Naive thymus-derived CD4-positive, alpha-beta T cell (primary cell): ENCODE measurements around the gene MEI1. TPM values are rescaled to one million over a fixed set of nuclear protein-coding genes. Genes with fewer than 3 reads are reported as not detected.

Experiments
- ATAC-seq: fragments of 150-1000 bp; cut with Tn5 transposase; 2 replicates; pipeline ENCODE4 v1.10.0; 2021; ENCODE audit warnings: mild to moderate bottlenecking, moderate library complexity
- CTCF ChIA-PET: fragments of 350-600 bp; sonication (Branson Sonifier 250); formaldehyde crosslinking; loops from one replicate; lab custom pipeline; 2021; ENCODE audit warnings: antibody characterized with exemption; lab: Charles Lee
- POLR2A ChIA-PET: fragments of 350-600 bp; sonication (Branson Sonifier 250); formaldehyde crosslinking; loops from one replicate; lab custom pipeline; 2021; ENCODE audit warnings: antibody characterized with exemption, inconsistent platforms; lab: Charles Lee
- DNase-seq, 9 donors: peaks; one replicate each; pipeline versions ENCODE4 v3.0.0 to v3.0.0-alpha.2; 2020 to 2022; ENCODE audit warnings: mixed read lengths in 1 of 9
- H3K27ac ChIP-seq: one replicate; pipeline ENCODE4 v1.7.0; 2013; ENCODE audit warnings: mild to moderate bottlenecking, low read depth, low read length, moderate library complexity
- H3K27me3 ChIP-seq, 2 donors: one replicate each; pipeline ENCODE4 v1.7.0; 2013; ENCODE audit warnings: low read length in 2 of 2, mild to moderate bottlenecking in 2 of 2, moderate library complexity in 2 of 2; ENCODE audit not compliant: control insufficient read depth in 2 of 2, insufficient read depth in 2 of 2
- H3K36me3 ChIP-seq, 3 experiments: 1 replicate in 2 of 3; 2 replicates in 1 of 3; pipeline ENCODE4 v1.7.0; 2013; ENCODE audit warnings: low read length in 3 of 3, mild to moderate bottlenecking in 3 of 3, moderate library complexity in 1 of 3; ENCODE audit not compliant: insufficient read depth in 3 of 3, control insufficient read depth in 2 of 3
- H3K4me1 ChIP-seq, 2 donors: one replicate each; pipeline ENCODE4 v1.7.0; 2013; ENCODE audit warnings: low read length in 2 of 2, mild to moderate bottlenecking in 2 of 2, moderate library complexity in 1 of 2; ENCODE audit not compliant: control insufficient read depth in 2 of 2, insufficient read depth in 2 of 2
- H3K4me3 ChIP-seq: 2 replicates; pipeline ENCODE4 v1.7.0; 2013; ENCODE audit warnings: mild to moderate bottlenecking, low read length
- H3K9me3 ChIP-seq, 3 experiments: 1 replicate in 2 of 3; 2 replicates in 1 of 3; pipeline ENCODE4 v1.7.0; 2013; ENCODE audit warnings: low read length in 3 of 3; ENCODE audit not compliant: control insufficient read depth in 2 of 3
- H3K27ac Mint-ChIP-seq, 9 donors: one replicate each; pipeline ENCODE4 v1.8.0; 2020 to 2022; ENCODE audit warnings: mixed read lengths in 9 of 9, mild to moderate bottlenecking in 8 of 9, moderate library complexity in 5 of 9, inconsistent platforms in 2 of 9
- H3K27me3 Mint-ChIP-seq, 5 donors: one replicate each; pipeline ENCODE4 v1.8.0; 2021 to 2022; ENCODE audit warnings: mixed read lengths in 5 of 5, mild to moderate bottlenecking in 1 of 5
- H3K36me3 Mint-ChIP-seq, 5 donors: one replicate each; pipeline ENCODE4 v1.8.0; 2020 to 2022; ENCODE audit warnings: mixed read lengths in 5 of 5, mild to moderate bottlenecking in 3 of 5, inconsistent platforms in 1 of 5
- H3K4me1 Mint-ChIP-seq, 7 donors: one replicate each; pipeline ENCODE4 v1.8.0; 2020 to 2022; ENCODE audit warnings: mixed read lengths in 7 of 7, mild to moderate bottlenecking in 3 of 7, inconsistent platforms in 1 of 7
- H3K4me3 Mint-ChIP-seq, 10 donors: one replicate each; pipeline ENCODE4 v1.8.0; 2020 to 2022; ENCODE audit warnings: mild to moderate bottlenecking in 10 of 10, mixed read lengths in 10 of 10, moderate library complexity in 6 of 10, inconsistent platforms in 2 of 10
- H3K9me3 Mint-ChIP-seq, 11 donors: one replicate each; pipeline ENCODE4 v1.8.0; 2020 to 2022; ENCODE audit warnings: mixed read lengths in 11 of 11, mild to moderate bottlenecking in 4 of 11, inconsistent platforms in 1 of 11, moderate library complexity in 1 of 11
- intact Hi-C, 2 donors: fragments of 100-400 bp; cut with micrococcal nuclease; formaldehyde crosslinking; loops; one replicate each; pipeline ENCODE4 v1.15.1; 2023
- polyA plus RNA-seq, 2 donors: library from polyadenylated mRNA; unstranded; fragments of 300-500 nt; fragmentation: Illumina TruSeq; gene quantifications; one replicate each; pipeline ENCODE4 v1.2.3, GENCODE V29; 2021
- total RNA-seq, 6 experiments: library from RNA in 5 of 6; stranded (reverse) in 5 of 6; gene quantifications; 1 replicate in 5 of 6; 2 replicates in 1 of 6; pipeline ENCODE4 v1.2.3 and lab custom pipeline; 2021 to 2026

The MEI1 gene
- total and polyA plus RNA-seq, 7 experiments from 2014 or later = 40.4 to 112 (median 64.7) TPM

DNA sequence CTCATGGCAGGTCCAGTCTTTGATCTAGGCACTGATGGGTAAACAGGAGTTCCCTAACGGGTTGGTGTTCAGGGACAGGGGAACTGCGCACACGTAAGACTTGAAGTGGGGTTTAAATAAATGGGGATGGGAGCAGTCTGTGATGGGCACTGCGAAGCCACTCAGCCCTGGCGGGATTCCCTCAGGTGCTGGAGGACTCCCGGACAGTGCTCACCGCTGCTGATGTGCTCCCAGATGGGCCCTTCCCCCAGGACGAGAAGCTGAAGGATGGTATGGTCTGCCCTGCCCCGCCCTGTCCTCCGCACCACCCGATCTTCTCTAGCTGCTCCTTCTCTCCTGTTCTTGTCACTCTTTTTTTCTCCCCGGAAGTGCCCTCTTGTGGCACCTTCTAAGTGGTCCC, 110.7 kb downstream of the MEI1 start:
- Mint-ChIP-seq H3K4me3 (no peak overlapping the region), H3K36me3 (peaks cover 0 to 25% (median 10%) of the 10 kb centered on the region in 5 donors), H3K27ac (no peak overlapping the region), H3K9me3 (no peaks in the 10 kb centered on the region), H3K4me1 (peaks cover 0 to 15% (median 6%) of the 10 kb centered on the region in 7 donors), H3K27me3 (no peaks in the 10 kb centered on the region)
- H3K27me3 ChIP-seq = no peaks in the 10 kb centered on the region
- H3K27ac ChIP-seq = no peak overlapping the region
- ATAC-seq (no peak), DNase-seq (no peak)
- ChIA-PET CTCF (no interaction called here), POLR2A (interaction anchor here (1.3 kb wide), 1 partner anchor 29 kb away, joined by 4 read pairs; no protein-coding TSS in a partner anchor)
- peaks cover 5 to 48% (median 15%) of the 10 kb centered on the region in 3 experiments for H3K36me3 ChIP-seq
- no peak overlapping the region for H3K4me3 ChIP-seq
- no peaks in the 10 kb centered on the region for H3K4me1 ChIP-seq
- no peaks in the 10 kb centered on the region for H3K9me3 ChIP-seq
- intact Hi-C loops = no loop called here

DNA sequence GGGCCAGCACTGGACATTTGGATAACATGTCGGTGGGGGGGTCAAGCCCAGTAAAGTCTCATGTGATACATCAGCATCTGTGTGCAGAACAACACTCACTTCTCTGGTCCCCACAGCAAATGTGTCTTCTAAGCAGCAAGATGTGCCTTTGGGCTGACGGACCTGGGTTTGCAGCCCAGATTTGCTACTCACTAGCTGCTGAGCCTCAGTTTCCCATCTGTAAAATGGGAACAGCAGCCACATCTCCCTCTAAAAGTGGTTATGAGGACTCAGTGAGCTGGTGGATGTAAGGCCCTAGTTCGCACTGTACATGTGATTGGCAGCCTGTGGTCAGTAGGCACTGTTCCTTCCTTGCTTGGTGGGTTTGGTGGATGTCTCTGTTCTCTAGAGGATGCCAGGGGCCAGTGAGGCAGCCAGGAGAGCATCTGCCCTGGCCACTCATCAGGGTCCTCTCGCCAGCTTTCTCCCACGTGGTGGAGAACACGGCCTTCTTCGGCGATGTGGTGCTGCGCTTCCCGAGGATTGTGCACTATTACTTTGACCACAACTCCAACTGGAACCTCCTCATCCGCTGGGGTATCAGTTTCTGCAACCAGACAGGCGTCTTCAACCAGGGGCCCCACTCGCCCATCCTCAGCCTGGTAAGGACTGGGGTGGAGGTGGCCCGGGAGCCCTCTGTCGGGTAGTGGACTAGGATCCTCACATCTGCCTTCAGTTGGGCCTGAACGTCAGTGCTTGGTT, 113.7 kb downstream of the MEI1 start:
- no peak overlapping the region for H3K27ac ChIP-seq
- H3K36me3 ChIP-seq = peaks cover 5 to 64% (median 19%) of the 10 kb centered on the region in 3 experiments
- no peaks in the 10 kb centered on the region for H3K27me3 Mint-ChIP-seq
- no peaks in the 10 kb centered on the region for H3K4me1 ChIP-seq
- peaks cover 0 to 25% (median 13%) of the 10 kb centered on the region in 5 donors for H3K36me3 Mint-ChIP-seq
- H3K9me3 Mint-ChIP-seq = no peaks in the 10 kb centered on the region
- H3K4me3 ChIP-seq = no peak overlapping the region
- H3K4me1 Mint-ChIP-seq = peaks cover 0 to 14% (median 5%) of the 10 kb centered on the region in 7 donors
- no peak overlapping the region for H3K27ac Mint-ChIP-seq
- intact Hi-C loops = no loop called here
- ChIA-PET CTCF (interaction anchor here (0.6 to 0.7 kb wide), 2 partner anchors 113 to 167 kb away, joined by 3 read pairs; no protein-coding TSS in a partner anchor), POLR2A (interaction anchor here (2.4 kb wide), 1 partner anchor 12 kb away, joined by 7 read pairs; the partner anchor contains the start of gene CCDC134)
- no peaks in the 10 kb centered on the region for H3K9me3 ChIP-seq
- DNase-seq (no peak), ATAC-seq (no peak)
- no peak overlapping the region for H3K4me3 Mint-ChIP-seq
- no peaks in the 10 kb centered on the region for H3K27me3 ChIP-seq

DNA sequence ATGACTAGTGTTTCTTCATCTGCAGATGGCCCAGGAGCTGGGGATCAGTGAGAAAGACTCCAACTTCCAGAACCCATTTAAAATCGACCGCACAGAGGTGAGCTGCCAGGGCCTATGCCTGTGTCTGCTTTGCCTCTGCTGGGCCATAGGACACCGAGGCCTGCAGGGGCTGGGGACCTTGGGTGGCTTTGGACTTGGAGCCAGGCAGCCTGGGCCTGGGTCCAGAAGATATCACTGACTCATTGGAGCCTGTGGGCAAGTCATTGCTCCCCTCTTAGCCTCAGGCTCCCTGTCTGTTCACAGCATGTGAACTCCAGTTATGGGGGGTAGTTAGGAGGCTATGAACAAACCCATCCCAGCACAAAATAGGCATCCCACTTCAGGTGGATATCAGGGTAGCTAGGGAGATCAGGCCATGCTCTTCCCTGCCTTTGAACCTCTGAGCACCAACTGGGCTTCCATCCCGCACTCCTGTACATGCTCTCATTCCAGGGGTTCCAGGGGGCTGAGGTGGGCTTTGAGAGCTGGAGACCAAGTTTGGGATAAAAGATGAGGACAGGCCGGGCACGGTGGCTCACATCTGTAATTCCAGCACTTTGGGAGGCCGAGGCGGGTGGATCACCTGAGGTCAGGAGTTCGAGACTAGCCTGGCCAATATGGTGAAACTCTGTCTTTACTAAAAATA, 114.6 kb downstream of the MEI1 start:
- intact Hi-C loops = no loop called here
- Mint-ChIP-seq H3K4me3 (no peak overlapping the region), H3K27ac (peak overlapping the region in 1 of 9 donors; percentile 46), H3K27me3 (no peaks in the 10 kb centered on the region), H3K4me1 (peaks cover 0 to 12% (median 3%) of the 10 kb centered on the region in 7 donors), H3K9me3 (no peaks in the 10 kb centered on the region), H3K36me3 (peaks cover 0 to 25% (median 12%) of the 10 kb centered on the region in 5 donors)
- POLR2A ChIA-PET = interaction anchor here (1.0 to 1.1 kb wide), 2 partner anchors 10 to 17 kb away, joined by 3 read pairs; no protein-coding TSS in a partner anchor
- H3K27me3 ChIP-seq = no peaks in the 10 kb centered on the region
- H3K36me3 ChIP-seq = peaks cover 5 to 63% (median 19%) of the 10 kb centered on the region in 3 experiments
- no peaks in the 10 kb centered on the region for H3K9me3 ChIP-seq
- DNase-seq (no peak), ATAC-seq (no peak)
- CTCF ChIA-PET = interaction anchor here (0.6 to 0.9 kb wide), 4 partner anchors 9 to 168 kb away, joined by 3 read pairs; no protein-coding TSS in a partner anchor
- no peaks in the 10 kb centered on the region for H3K4me1 ChIP-seq
- no peak overlapping the region for H3K4me3 ChIP-seq
- no peak overlapping the region for H3K27ac ChIP-seq

DNA sequence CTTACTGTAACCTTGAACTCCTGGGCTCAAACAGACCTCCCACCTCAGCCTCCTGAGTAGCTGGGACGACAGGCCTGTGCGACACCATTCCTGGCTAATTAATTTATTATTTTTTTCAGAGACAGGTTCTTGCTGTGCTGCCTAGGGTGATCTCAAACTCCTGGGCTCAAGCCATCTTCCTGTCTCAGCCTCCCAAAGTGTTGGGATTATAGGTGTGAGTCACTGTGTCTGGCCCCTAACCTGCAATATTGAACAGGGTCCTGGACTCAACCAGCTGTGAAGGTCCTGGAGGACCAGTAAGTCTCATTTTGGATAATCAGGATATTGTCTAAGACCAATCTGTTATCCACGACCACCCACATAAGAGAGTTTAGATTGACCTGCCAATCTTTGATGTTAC, 116.4 kb downstream of the MEI1 start:
- H3K27me3 ChIP-seq = no peaks in the 10 kb centered on the region
- H3K27ac Mint-ChIP-seq = peak overlapping the region in 3 of 9 donors; percentile 16 to 51 (median 38)
- no peaks in the 10 kb centered on the region for H3K9me3 ChIP-seq
- CTCF ChIA-PET = no interaction called here
- no peak overlapping the region for H3K4me3 Mint-ChIP-seq
- no peaks in the 10 kb centered on the region for H3K27me3 Mint-ChIP-seq
- H3K9me3 Mint-ChIP-seq = no peaks in the 10 kb centered on the region
- H3K4me3 ChIP-seq = no peak overlapping the region
- no peaks in the 10 kb centered on the region for H3K4me1 ChIP-seq
- H3K36me3 ChIP-seq = peaks cover 5 to 44% (median 13%) of the 10 kb centered on the region in 3 experiments
- no peak for DNase-seq
- no peak overlapping the region for H3K27ac ChIP-seq
- intact Hi-C loops = no loop called here
- H3K4me1 Mint-ChIP-seq = peaks cover 0 to 9% (median 0%) of the 10 kb centered on the region in 7 donors
- no peak for ATAC-seq
- H3K36me3 Mint-ChIP-seq = peaks cover 0 to 23% (median 5%) of the 10 kb centered on the region in 5 donors
- POLR2A ChIA-PET = interaction anchor here (0.5 to 0.9 kb wide), 2 partner anchors 16 to 264 kb away, joined by 3 to 4 read pairs; partner anchors contain the start of gene CCDC134

DNA sequence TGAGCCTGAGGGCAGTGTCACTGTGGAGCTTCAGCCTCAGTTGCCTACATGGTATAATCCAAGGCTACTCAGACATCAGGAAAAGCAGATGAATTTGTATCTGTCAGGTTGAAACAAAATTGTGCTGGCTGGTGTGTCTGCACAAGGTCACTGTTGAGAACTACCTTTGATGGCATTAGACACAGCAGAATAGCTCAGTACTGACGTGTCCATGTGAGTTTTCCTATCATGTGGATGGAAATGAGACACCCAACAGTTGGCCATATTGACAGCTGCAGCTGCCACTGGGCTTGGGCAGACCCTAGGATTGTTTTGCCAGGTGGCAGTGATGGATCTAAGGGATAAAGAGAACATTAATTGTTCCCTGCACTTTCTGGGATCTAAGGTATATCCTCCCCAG, 116.9 kb downstream of the MEI1 start:
- H3K27ac ChIP-seq = no peak overlapping the region
- DNase-seq (no peak), ATAC-seq (no peak)
- H3K27me3 ChIP-seq = no peaks in the 10 kb centered on the region
- ChIA-PET POLR2A (interaction anchor here (0.5 to 0.9 kb wide), 3 partner anchors 13 to 264 kb away, joined by 3 to 4 read pairs (median 3); partner anchors contain the start of gene CCDC134), CTCF (no interaction called here)
- H3K36me3 Mint-ChIP-seq = peaks cover 0 to 22% (median 3%) of the 10 kb centered on the region in 5 donors
- H3K36me3 ChIP-seq = peaks cover 5 to 39% (median 13%) of the 10 kb centered on the region in 3 experiments
- H3K4me1 ChIP-seq = no peaks in the 10 kb centered on the region
- H3K27ac Mint-ChIP-seq = peak overlapping the region in 2 of 9 donors; percentile 16 to 51
- intact Hi-C loops = no loop called here
- H3K4me3 ChIP-seq = no peak overlapping the region
- no peaks in the 10 kb centered on the region for H3K9me3 Mint-ChIP-seq
- no peaks in the 10 kb centered on the region for H3K9me3 ChIP-seq
- H3K27me3 Mint-ChIP-seq = no peaks in the 10 kb centered on the region
- H3K4me3 Mint-ChIP-seq = no peak overlapping the region
- peaks cover 0 to 9% (median 0%) of the 10 kb centered on the region in 7 donors for H3K4me1 Mint-ChIP-seq

DNA sequence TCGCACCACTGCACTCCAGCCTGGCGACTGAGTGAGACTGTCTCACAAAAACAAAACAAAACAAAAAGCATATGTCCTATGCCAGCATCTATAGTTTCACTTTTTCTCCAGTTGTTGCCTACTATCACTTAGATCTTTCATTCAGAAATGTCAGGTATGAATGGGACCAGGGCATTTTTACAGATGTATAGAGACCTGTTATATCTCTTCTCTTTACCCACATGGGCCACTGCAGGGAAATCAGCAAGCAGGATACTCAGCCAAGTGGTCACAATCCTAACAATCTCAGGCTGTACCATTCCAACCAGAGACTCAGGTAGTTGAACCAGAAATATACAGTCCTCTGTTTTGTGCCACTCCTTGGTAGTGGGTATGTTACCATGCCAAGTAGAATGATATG, 117.6 kb downstream of the MEI1 start:
- CTCF ChIA-PET = no interaction called here
- Mint-ChIP-seq H3K27ac (peak overlapping the region in 2 of 9 donors; percentile 28 to 38), H3K27me3 (no peaks in the 10 kb centered on the region), H3K4me3 (no peak overlapping the region), H3K9me3 (peaks cover 0 to 1% (median 0%) of the 10 kb centered on the region in 11 donors), H3K4me1 (peaks cover 0 to 14% (median 2%) of the 10 kb centered on the region in 7 donors), H3K36me3 (peaks cover 0 to 22% (median 3%) of the 10 kb centered on the region in 5 donors)
- no peak overlapping the region for H3K27ac ChIP-seq
- H3K4me1 ChIP-seq = no peaks in the 10 kb centered on the region
- no peaks in the 10 kb centered on the region for H3K27me3 ChIP-seq
- POLR2A ChIA-PET = no interaction called here
- no peak for ATAC-seq
- intact Hi-C loops = no loop called here
- no peak for DNase-seq
- no peaks in the 10 kb centered on the region for H3K9me3 ChIP-seq
- H3K4me3 ChIP-seq = no peak overlapping the region
- peaks cover 5 to 33% (median 13%) of the 10 kb centered on the region in 3 experiments for H3K36me3 ChIP-seq
